ENCODE data around the gene AKR1D1. TPM values are rescaled to one million over a fixed set of nuclear protein-coding genes. Genes with fewer than 3 reads are reported as not detected.

The AKR1D1 gene, protein sequence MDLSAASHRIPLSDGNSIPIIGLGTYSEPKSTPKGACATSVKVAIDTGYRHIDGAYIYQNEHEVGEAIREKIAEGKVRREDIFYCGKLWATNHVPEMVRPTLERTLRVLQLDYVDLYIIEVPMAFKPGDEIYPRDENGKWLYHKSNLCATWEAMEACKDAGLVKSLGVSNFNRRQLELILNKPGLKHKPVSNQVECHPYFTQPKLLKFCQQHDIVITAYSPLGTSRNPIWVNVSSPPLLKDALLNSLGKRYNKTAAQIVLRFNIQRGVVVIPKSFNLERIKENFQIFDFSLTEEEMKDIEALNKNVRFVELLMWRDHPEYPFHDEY
- total RNA-seq (ENCODE audit: unreplicated experiment): not detected
- long read RNA-seq: 0 reads

DNA sequence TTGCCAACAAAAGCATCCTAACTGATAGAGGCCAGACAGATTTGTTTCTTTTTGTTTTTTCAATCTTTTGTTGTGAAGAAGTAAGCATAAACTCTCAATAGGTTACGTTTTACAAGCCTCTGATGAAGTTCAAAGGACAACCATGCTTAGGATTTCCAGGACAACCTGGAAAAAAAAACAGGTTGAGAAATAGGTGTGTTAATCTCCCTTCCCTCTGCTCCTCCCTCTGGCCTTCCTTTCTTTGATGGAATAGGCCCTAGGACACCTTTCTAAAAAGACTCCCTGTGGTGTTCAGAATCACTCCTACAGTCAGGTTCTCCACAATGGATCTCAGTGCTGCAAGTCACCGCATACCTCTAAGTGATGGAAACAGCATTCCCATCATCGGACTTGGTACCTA is at the start of gene AKR1D1:
TSS of gene AKR1D1 (plus strand) at position 264 of the 400 bp plus-strand sequence. CDS start at position 324, 60 bp downstream.
- Mint-ChIP-seq H3K4me1 (ENCODE audit: unreplicated experiment) (no peaks in the 10 kb centered on the region), H3K27me3 (ENCODE audit: unreplicated experiment) (no peaks in the 10 kb centered on the region), H3K36me3 (ENCODE audit: low read depth, unreplicated experiment) (peaks cover 9% of the 10 kb centered on the region), H3K9me3 (ENCODE audit: unreplicated experiment) (no peaks in the 10 kb centered on the region), H3K4me3 (ENCODE audit: unreplicated experiment) (no peak within 1 kb of the TSS), H3K27ac (ENCODE audit: unreplicated experiment) (no peak within 1 kb of the TSS)
- TF ChIP-seq, protein P1, sequence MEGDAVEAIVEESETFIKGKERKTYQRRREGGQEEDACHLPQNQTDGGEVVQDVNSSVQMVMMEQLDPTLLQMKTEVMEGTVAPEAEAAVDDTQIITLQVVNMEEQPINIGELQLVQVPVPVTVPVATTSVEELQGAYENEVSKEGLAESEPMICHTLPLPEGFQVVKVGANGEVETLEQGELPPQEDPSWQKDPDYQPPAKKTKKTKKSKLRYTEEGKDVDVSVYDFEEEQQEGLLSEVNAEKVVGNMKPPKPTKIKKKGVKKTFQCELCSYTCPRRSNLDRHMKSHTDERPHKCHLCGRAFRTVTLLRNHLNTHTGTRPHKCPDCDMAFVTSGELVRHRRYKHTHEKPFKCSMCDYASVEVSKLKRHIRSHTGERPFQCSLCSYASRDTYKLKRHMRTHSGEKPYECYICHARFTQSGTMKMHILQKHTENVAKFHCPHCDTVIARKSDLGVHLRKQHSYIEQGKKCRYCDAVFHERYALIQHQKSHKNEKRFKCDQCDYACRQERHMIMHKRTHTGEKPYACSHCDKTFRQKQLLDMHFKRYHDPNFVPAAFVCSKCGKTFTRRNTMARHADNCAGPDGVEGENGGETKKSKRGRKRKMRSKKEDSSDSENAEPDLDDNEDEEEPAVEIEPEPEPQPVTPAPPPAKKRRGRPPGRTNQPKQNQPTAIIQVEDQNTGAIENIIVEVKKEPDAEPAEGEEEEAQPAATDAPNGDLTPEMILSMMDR (IDR thresholded peaks at IDR 0.05; ENCODE audit: unreplicated experiment): no peak
- DNase-seq (ENCODE audit: low spot score): no peak

- no peak overlapping the region for H3K27ac Mint-ChIP-seq (ENCODE audit: unreplicated experiment)
- no peaks in the 10 kb centered on the region for H3K36me3 Mint-ChIP-seq (ENCODE audit: low read depth, unreplicated experiment)
- peaks cover 4% of the 10 kb centered on the region for H3K9me3 Mint-ChIP-seq (ENCODE audit: unreplicated experiment)
- no peak for DNase-seq (ENCODE audit: low spot score)
- TF ChIP-seq, protein P1 (IDR thresholded peaks at IDR 0.05; ENCODE audit: unreplicated experiment): no peak
- H3K4me1 Mint-ChIP-seq (ENCODE audit: unreplicated experiment): no peaks in the 10 kb centered on the region
- no peaks in the 10 kb centered on the region for H3K27me3 Mint-ChIP-seq (ENCODE audit: unreplicated experiment)
- no peak overlapping the region for H3K4me3 Mint-ChIP-seq (ENCODE audit: unreplicated experiment)
Measured at GRCh38 chr7:138027100-138027499, 49.2 kb upstream of the AKR1D1 start.

DNA sequence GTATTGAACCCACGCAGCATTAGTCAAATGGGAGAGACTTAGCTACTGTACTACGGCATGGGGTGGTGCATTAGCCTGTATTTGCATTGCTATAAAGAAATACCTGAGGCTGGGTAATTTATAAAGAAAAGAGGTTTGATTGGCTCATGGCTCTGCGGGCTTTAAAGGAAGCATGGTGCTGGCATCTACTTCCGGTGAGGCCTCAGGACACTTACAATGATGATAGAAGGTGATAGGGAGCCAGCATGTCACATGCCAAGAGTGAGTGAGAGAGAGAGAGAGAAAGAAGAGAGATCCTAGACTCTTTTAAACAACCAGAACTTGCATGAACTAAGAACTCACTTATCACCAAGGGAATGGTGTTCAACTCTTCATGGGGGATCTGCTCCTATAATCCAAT is 47.1 kb upstream of the AKR1D1 start:
- no peaks in the 10 kb centered on the region for H3K27me3 Mint-ChIP-seq (ENCODE audit: unreplicated experiment)
- peaks cover 4% of the 10 kb centered on the region for H3K36me3 Mint-ChIP-seq (ENCODE audit: low read depth, unreplicated experiment)
- TF ChIP-seq, protein P1 (IDR thresholded peaks at IDR 0.05; ENCODE audit: unreplicated experiment): no peak
- no peak overlapping the region for H3K27ac Mint-ChIP-seq (ENCODE audit: unreplicated experiment)
- no peaks in the 10 kb centered on the region for H3K4me1 Mint-ChIP-seq (ENCODE audit: unreplicated experiment)
- peaks cover 4% of the 10 kb centered on the region for H3K9me3 Mint-ChIP-seq (ENCODE audit: unreplicated experiment)
- H3K4me3 Mint-ChIP-seq (ENCODE audit: unreplicated experiment): no peak overlapping the region
- DNase-seq (ENCODE audit: low spot score): no peak

GRCh38 chr7:138029941-138030340 is 46.3 kb upstream of the AKR1D1 start:
- H3K27me3 Mint-ChIP-seq (ENCODE audit: unreplicated experiment): no peaks in the 10 kb centered on the region
- H3K9me3 Mint-ChIP-seq (ENCODE audit: unreplicated experiment): peaks cover 8% of the 10 kb centered on the region
- no peaks in the 10 kb centered on the region for H3K4me1 Mint-ChIP-seq (ENCODE audit: unreplicated experiment)
- DNase-seq (ENCODE audit: low spot score): no peak
- peaks cover 8% of the 10 kb centered on the region for H3K36me3 Mint-ChIP-seq (ENCODE audit: low read depth, unreplicated experiment)
- no peak overlapping the region for H3K27ac Mint-ChIP-seq (ENCODE audit: unreplicated experiment)
- no peak overlapping the region for H3K4me3 Mint-ChIP-seq (ENCODE audit: unreplicated experiment)
- TF ChIP-seq, protein P1 (IDR thresholded peaks at IDR 0.05; ENCODE audit: unreplicated experiment): no peak

DNA sequence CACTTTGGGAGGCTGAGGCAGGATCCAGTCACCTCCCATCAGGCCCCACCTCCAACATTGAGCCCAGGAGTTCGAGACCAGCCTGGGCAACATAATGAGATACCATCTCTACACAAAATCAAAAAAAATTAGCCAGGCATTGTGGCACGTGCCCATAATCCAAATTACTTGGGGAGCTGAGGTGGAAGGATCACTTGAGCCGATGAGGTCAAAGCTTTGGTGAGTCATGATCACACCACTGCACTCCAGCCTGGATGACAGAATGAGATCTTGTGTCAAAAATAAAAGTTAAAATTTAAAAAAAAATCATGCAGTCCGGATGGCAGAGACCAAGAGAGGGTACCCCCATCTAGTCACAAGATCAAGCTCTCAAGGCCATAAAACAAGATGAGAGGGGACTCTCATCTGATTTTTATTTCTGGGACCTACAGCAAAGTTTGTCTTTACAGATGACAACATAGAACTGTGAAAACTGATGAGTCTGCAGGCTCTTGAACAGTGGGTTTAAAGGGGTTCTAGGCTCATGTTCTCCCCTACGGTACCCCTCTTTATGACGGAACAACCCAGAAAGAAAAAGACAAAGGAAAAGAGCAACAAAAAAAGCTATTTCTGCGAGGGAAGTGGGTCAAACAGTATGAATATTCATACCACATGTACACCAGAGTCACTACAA is 45.4 kb upstream of the AKR1D1 start:
- DNase-seq (ENCODE audit: low spot score): no peak
- Mint-ChIP-seq H3K4me1 (ENCODE audit: unreplicated experiment) (no peaks in the 10 kb centered on the region), H3K36me3 (ENCODE audit: low read depth, unreplicated experiment) (peaks cover 10% of the 10 kb centered on the region), H3K9me3 (ENCODE audit: unreplicated experiment) (peaks cover 8% of the 10 kb centered on the region), H3K27ac (ENCODE audit: unreplicated experiment) (no peak overlapping the region), H3K27me3 (ENCODE audit: unreplicated experiment) (no peaks in the 10 kb centered on the region), H3K4me3 (ENCODE audit: unreplicated experiment) (no peak overlapping the region)
- TF ChIP-seq, protein P1 (IDR thresholded peaks at IDR 0.05; ENCODE audit: unreplicated experiment): no peak
